NCI-H146 treated with DMSO at 0.1 percent for 48 hours (cell line): Measurements from ENCODE around the gene MACIR.
"Not testable (repeated sequence)": the region's sequence is repeated elsewhere in the genome, so short reads cannot be mapped to it uniquely, and the experiment has no call there.

Experiments
- DNase-seq: peaks from one replicate; lab custom pipeline; 2025; ENCODE audit not compliant: unreplicated experiment; lab: John Stamatoyannopoulos, UW

Gene MACIR

GRCh38 chr5:103258368-103258956 is at the start of gene MACIR:
Gene MACIR, plus strand, starts transcription at chr5:103258763. Its CDS starts 17,157 bp downstream, at chr5:103275920.
- DNase-seq, result peak; percentile 79

DNA sequence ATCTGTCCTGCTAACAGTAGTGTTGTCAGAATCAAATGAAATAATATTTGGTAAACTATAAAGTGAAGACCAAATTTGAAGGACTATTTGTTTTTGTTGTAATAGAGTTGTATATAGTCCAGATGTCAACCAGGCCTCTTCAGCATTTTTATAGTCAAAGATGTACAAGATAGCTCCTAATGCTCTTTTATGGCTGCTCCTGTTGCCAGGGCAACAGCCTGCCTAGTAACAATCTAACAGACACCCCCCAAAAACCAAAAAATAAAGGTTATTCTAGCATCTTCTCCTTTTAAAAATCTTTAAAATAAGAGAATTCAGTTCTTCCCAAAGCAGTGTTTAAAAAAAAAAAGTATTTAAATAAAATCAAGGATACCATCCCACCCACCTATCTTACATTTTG is 49.5 kb upstream of the MACIR start:
- DNase-seq, result no peak

DNA sequence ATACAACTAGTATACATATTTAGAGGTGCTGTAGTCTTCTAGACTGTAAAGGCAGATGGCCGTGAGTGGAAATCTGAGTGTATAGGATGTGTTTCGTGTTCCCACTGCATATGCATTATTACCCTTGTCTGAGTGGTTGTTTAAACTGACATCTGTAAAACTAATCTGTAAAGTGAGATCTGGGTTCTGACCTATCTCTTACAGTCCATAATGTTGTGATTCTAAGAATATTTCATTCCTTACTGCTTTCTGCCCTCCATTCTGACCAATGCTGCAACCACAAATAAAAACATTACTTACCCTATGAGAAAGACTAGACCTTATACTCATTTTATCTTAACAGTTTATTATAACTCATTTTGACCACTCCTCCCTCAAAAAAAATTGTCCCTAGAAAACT is 47.6 kb upstream of the MACIR start:
- DNase-seq, result no peak

- no peak for DNase-seq
Measured at GRCh38 chr5:103211576-103212561, 46.7 kb upstream of the MACIR start.

DNA sequence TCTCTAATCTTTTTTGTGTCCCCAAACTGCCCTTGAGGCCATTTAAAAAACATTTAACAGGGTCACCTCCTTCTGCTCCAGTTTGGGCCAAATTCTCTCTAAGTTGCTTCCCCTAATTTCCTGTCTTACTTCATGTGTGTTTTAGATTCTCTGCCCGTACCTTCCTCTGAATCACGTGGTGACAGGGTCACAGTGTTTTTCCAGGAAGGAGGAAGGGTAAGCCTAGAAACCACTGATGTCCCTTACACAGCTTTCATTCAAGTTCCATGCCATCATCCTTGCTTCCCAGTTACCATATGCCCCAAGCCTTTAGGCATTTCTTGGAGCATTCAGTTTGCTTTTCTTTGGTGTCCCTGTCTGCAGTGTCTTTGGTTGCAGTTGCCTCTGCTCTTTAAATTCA is 42.4 kb upstream of the MACIR start:
- DNase-seq, result no peak

DNA sequence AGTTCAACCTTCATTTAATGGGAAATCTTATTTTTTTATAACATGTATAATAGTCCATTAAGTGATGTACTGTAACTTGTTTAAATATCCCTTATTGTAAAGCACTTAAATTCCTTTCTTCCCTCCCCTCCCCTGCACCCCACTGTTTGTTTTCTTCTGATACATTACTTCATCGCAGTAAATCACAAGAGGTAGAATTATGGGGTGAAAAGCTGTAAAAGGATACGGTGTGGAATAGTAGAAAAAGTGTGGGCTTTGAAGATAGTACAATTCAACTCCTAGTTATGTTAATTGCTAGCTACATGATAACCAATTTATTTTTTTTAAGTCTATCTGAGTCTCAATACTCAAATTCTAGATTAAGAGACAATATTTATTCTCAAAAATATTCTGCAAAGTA is 41.9 kb upstream of the MACIR start:
- no peak for DNase-seq

DNA sequence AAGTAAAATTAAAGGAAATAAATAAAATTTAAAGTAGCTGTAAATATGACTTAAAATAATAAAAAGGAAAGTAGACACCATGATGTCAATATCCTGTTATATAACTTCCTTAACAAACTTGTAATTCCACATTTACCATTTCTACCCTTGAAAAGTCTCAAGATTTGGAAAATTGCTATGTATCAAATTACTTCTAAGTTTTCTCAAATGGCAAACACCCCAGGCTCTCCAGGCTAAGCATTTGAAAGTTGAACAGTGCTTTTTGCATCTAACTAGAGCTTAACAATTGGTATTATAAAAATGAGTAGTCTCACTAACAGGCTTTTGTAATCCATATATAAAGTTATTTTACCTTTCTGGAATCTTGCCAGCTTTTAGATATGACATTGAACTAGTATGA is 41.5 kb upstream of the MACIR start:
- DNase-seq, result no peak

GRCh38 chr5:103218164-103218563 is 40.4 kb upstream of the MACIR start:
- no peak for DNase-seq

DNA sequence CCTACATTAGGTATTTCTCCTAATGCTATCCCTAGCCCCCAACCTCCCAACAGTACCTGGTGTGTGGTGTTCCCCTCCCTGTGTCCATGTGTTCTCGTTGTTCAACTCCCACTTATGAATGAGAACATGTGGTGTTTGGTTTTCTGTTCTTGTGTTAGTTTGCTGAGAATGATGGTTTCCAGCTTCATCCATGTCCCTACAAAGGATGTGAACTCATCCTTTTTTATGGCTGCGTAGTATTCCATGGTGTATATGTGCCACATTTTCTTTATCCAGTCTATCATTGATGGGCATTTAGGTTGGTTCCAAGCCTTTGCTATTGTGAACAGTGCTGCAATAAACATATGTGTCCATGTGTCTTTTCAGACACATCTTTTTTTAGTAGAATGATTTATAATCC is 39.5 kb upstream of the MACIR start:
- DNase-seq, result not testable (repeated sequence)

DNA sequence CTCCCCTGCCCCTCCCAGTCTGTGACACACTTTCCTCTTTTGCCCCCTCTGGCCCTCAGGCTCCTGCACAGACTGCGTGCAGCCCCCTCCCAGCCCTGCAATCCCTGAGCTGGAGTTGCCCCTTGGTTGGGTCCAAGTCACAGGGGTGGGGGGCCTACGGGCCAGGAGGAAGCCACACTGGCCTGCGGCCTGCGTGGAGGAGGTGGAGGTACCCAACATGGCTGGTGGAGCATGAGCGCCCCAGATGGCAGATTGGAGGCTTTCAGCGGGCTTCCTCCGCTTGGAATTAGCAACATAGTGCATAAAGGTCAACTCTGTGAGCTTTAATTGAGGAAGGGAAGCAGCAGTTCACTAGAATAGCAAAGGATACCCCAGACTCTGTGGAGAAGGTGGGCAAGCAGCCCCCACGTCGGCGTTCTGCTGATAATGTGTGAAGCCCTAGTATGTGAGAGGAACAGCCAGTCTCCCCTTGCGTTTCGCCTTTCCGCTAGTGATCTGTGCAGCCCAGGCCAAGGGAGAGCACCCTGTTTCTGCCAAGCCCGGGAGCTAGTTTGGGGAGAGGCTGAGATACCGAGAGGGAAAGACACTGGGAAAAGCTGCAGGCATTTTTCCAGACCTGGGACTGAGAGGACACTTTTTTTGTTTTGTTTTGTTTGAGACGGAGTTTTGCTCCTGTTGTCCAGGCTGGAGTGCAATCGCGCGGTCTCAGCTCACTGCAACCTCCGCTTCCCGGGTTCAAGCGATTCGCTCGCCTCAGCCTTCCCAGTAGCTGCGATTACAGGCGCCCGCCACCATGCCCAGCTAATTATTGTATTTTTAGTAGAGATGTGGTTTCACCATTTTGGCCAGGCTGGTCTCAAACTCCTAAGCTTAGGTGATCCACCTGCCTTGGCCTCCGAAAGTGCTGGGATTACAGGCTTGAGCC is 35.3 kb upstream of the MACIR start:
- DNase-seq, result no peak

DNA sequence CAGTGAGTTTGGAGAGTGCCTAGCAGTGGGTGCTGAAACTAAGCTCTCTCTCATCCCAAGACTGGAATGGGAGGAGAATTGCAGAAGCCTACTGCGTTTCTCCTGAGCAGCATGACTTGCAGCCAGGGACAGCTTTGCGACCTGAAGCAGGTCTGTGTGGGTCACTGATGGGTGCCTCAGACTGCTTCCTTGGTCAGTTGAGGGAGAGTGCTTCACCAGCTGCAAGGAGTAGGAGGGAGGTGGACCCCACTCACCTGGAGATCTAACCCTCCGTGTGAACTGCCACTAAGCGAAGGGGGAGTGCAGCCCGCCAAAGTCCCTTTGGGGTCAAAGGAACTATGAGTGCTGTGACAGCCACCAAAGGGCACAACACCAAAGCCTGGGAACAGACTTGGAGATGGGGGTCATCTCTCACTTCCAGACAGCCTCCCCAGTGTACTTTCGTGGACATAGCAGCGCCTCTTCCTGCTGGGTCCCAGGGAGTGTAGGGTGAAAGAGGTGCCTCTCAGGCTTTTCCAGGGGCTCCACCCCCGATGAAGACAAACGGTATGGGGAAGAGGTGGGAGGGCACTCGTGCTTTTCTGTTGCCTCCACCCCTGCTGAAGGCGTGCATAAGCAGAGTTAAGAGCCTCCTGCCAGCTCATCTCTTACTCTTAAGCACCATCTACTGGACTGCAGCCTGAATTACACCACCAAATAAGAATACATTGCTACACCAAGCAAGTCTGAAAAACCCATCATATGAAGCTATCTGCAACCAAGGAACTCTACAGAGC is 34.3 kb upstream of the MACIR start:
- DNase-seq, result peak; percentile 2

- no peak for DNase-seq
Measured at GRCh38 chr5:103224894-103225246, 33.7 kb upstream of the MACIR start.

DNA sequence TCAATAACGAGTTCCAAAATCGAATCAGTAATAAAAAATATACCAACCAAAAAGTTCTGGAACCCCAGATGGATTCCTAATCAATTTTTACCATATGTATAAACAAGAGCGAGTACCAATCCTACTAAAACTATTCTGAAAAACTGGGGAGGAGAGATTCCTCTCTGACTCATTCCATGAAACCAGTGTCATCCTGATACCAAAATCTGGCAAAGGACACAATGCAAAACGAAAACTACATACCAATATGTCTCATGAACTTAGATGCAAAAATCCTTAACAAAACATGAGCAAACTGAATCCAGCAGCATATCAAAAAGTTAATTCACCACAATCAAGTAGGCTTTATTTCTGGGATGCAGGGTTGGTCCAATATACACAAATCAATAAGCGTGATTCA is 30.5 kb upstream of the MACIR start:
- no peak for DNase-seq

DNA sequence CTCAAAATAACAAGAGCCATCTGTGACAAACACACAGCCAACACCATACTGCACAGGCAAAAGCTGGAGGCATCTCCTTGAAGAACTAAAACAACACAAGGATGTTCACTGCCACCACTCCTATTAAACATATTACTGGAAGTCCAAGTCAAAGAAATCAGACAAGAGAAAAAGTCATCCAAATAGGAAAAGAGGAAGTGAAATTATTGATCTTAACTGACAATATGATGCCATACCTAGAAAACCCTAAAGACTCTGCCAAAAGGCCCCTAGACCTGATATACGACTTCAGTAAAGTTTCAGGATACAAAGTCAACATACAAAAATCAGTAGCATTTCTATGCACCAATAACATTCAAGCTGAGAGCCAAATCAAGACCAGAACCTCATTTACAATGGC is 30.0 kb upstream of the MACIR start:
- no peak for DNase-seq

DNA sequence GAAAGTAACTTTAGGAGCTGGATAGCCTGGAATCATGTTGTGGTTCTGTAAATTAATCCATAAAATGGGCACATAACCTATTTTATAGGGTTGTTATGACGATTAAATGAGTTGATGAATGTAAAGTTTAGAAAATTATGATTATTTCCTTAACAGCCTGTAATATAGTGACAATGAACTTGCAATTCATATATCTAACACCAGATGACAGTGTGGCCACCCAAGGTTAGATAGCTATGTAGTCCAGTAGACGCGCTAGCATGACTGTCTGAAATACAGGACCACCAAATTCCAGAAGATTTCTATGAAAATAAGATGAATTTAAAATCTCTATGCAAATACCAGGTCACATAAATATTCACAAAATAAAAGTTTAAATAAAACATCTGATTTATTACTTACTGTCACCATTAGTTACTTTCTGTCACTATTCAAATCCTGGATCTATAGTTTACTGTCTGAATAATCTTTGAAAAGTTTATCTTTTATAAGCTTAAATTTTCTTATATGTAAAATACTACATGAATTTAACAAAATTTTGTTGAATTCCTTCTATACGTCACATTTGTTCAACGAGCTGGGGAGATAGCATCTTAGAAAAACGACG is 26.1 kb upstream of the MACIR start:
- DNase-seq, result no peak

- DNase-seq, result no peak
Measured at GRCh38 chr5:103234239-103234975, 24.2 kb upstream of the MACIR start.

GRCh38 chr5:103235891-103236290 is 22.7 kb upstream of the MACIR start:
- DNase-seq, result no peak

- no peak for DNase-seq
Measured at GRCh38 chr5:103237778-103238177, 20.8 kb upstream of the MACIR start.

DNA sequence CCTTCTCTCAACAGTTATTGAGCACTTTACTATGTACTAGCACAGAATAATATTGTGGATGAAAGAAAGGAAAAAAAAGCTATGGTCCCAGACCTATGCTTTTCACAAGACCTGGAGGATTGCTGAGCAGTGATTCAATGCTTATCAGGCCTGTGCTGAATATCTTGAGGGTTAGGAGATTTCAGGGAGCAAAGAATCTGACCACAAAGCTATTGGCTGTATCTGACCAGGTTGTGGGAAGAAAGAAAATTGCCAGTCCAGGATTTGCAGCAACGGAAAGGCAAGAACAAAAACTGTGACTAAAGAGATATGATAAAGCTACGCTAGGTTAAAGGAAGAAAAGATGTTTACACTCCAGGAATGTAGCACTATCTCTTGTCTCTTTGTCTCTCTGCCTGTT is 14.9 kb upstream of the MACIR start:
- no peak for DNase-seq

GRCh38 chr5:103244398-103244797 is 14.2 kb upstream of the MACIR start:
- DNase-seq, result no peak
